ENCODE measurements around the gene GRID1.
"Not testable (repeated sequence)": the region's sequence is repeated elsewhere in the genome, so short reads cannot be mapped to it uniquely, and the experiment has no call there.

GRID1 gene

GRCh38 chr10:86247073-86247472 lies 119.5 kb downstream of the GRID1 start:
- no peak for DNase-seq

- no peak for DNase-seq
Observed at GRCh38 chr10:86246279-86246940, 120.2 kb downstream of the GRID1 start.

DNA sequence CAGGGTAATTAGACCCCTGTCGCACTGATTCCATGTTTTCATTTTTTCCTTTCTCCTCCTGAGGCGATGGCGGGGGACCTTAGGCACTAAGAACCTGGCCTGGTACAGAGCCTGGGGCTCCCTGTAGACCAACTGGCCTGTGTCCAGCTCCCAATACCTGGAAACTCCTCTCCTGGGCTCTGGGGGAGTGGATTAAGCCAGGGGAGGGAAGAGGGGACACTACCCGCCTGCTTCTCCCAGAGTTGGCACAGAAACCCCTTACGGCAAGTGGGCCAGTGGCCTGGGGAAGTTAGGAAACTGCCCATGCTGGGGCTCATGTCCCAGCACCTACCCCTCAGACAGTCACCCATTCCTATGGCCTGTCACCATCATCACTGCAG lies 121.6 kb downstream of the GRID1 start:
- no peak for DNase-seq

DNA sequence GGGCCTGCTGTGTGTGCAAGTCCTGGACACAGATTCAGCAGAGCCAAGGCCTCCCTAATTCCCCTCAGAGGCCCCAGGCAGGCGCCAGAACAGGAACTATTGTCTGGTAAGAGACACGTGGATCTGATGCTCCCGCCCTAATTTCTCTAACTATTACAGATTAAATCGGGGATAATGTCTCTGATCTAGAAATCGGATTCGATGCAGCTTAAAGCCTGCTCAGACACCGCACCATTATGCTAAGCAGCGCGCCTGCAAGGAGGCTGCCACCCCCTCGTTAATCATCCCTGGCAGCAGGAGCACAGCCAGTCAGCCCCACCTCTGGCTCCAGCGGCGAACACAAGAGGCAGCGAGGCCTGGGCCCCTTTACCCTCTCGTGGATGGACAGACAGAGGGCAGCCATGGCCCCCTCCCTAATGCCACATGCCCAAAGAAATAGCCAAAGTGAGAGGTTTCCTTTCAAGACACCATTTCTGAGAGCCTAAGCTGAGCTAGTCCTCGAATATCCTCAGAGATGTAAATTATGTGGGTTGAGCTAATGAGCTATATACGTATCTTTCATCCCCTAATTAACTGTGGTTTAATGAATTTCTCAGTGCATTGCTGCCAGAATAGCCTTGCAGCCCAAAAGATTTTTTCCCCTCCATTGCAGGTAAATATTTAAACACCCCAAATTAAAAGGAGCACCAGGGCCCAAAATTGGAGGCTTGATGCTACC lies 122.1 kb downstream of the GRID1 start:
- no peak for DNase-seq

DNA sequence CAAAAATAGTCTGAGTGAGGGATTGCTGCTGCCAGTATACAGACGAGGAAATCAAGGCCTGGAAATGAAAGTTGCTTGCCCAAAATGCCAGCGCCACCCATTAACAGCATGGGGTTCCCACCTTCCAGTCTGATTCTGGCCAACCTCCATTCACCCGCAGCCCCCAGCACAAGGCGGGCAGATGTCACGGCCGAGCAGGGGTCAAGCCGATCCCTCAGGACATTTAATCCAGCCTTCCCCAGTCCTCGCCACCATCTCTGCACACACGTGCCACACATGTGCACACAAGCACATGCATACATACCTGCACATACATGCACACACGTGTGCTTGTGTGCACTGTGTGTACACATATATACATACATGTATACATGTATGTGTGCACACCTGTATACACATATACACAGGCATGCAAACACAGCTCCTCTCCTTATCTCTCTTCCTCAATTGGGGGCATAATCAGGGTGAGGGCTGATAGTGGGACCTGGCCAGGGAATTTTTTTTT lies 122.9 kb downstream of the GRID1 start:
- DNase-seq: no peak

DNA sequence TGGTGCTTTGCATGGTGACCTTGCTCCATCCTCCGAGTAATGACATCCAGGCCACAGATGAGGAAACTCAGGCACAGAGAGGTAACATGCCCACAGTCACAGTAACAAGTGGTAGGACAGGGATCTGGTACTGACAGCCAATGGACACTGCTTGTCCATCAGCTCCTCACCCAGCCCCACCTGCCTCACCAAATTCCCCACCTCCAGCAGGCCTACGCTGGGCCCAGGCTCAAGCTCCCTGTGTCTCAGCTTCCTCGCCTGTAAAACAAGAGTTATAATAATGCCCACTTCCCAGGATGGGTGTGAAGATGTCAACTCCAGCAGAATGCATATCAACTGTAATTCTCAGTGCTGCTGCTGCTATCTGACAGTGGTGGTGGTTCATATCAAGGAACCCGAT lies 123.8 kb downstream of the GRID1 start:
- DNase-seq: no peak

- not testable (repeated sequence) for DNase-seq
Observed at GRCh38 chr10:86238089-86238488, 128.5 kb downstream of the GRID1 start.

GRCh38 chr10:86234541-86235270 lies 131.9 kb downstream of the GRID1 start:
- no peak for DNase-seq

DNA sequence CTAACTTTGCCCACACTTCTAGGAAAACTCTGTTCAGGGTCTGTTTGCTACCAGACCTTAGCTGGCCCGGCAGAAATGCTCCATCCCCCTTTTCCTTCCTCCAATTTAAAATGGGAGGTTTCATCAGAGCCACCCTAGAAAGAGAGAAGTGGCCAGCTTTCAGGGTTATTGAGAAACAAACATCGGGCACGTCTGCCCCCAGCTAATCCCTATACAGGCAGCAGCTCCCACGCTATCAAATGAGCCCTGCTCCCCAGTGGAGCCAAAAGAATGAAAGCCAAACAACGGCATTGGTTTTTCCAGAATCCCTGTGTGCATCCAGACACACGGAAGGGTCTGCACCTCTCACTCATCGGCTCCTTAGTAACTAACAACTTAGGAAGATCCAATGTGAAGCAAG lies 132.5 kb downstream of the GRID1 start:
- no peak for DNase-seq

- DNase-seq: no peak
Observed at GRCh38 chr10:86233131-86233530, 133.5 kb downstream of the GRID1 start.

DNA sequence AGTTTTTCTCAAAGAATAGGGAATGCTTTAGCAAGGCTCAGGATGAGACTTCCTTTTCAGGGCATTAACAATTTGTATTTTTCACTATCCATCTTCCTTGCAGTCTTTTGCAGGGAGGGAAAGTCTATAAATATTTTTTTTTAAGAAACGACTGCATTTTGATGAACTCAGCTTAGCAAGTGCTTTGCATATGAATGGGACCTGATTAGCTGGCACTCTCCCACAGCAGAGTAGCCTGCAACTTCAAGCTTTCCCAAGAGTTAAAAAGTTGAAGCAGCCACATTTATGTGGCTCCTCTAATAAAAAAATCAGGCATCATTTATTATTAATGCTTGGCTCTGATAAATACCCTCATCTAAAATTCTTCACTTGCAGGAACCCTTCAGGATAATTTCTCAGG lies 134.0 kb downstream of the GRID1 start:
- DNase-seq: no peak

GRCh38 chr10:86231796-86232560 lies 134.6 kb downstream of the GRID1 start:
- no peak for DNase-seq

- DNase-seq: no peak
Observed at GRCh38 chr10:86230557-86231180, 135.9 kb downstream of the GRID1 start.

GRCh38 chr10:86229811-86230556 lies 136.6 kb downstream of the GRID1 start:
- DNase-seq: no peak

DNA sequence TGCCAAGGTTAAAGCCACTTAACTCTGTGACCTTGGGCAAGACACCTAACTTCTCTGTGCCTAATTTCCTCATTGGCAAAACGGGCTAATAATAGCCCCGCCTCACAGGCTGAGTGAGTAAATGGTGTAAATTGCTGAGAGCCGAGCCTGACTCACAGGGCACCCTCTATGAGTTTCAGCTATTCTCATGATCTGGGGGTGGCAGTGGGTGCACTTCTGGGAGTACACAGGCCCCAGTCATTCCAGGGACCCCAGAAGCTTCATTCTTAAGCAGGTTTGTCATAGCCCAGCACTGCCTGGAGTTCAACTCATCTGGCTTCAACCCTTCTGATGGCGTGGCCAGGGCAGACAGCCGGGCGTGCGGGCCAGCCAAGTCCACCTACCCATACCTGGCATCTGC lies 137.2 kb downstream of the GRID1 start:
- no peak for DNase-seq

DNA sequence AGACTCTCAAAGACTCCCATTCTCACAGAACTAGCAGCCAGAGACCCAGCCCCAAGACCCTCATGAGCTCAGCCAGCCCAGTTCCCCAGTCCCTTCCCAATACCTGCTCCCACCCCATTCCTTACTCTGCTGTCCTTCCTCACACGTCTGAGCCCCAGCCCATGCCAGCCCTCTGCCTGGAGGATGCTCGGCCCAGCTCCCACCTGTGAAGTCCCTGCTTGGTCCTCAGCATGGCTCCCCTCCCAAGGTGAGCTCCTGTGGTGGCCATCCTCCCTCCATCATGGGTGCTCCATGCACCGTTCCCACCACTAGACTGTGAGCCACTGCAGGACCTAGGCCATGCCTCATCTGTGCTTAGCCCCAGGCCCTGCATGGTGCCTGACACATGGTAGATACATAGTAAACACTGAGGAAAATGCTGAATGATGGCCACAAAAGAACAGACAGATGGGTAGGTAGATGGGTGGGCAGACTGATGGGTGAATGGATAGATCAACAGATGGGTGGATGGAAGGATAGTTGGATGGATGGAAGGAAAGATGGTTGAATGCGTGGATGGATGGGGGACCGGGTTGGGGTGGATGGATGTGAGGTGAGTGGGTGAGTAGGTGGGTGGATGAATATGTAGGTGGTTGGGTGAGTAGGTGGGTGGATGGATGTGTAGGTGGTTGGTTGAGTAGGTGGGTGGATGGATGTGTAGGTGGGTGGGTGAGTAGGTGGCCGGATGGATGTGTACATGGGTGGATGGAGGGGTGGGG lies 138.9 kb downstream of the GRID1 start:
- no peak for DNase-seq

DNA sequence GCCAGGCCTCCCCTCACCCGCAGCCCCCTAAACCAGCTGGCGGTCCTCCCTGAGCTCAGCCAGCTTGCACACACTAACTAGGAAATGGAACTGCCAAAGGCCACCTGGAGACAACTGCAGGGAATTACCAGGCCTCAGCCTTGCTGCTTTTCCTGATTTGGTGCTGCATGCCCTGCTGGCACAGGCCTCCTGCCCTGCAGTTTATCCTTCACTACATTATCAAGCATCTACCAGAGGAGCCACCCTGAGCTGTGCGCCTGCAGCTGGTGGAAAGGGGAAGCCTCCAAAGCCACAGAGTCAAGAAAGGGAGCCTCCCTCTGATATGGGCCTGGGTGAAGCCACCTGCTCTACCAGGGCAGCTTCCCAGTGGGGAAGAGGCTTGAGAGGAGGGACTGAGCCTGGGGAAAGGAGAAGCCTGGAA lies 139.8 kb downstream of the GRID1 start:
- DNase-seq: no peak

GRCh38 chr10:86226016-86226415 lies 140.6 kb downstream of the GRID1 start:
- DNase-seq: no peak

DNA sequence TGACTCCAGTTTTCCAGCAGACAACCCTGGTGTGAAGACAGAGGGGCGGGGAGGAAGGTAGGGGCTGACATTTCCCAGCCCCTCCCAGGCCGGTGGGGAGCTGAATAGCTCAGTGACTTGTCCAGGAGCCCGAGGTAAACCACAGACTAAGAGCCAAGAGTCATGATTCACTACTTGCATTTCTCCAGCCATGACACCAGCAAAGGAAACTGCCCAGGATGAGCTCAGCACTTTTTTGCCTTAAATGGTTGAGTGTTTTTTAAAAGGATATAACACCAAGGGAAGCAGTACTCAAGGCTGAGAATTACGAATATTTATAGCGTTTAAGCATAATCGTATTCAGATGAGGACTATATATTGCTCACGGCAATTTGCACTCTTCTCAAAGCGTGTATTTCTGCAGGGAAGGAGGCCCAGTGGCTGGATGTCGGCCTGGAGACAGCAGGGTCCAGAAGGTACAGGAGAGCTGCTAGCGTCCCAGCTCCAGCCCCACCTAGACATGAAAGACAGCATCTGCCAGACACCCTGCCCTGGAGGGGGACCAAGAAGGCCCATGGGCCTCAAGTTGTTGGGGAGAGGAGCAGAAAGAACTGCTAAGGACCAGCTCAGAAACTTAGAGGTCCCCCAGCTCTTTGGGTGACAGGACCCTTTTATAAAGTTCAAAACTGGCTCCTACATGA lies 141.4 kb downstream of the GRID1 start:
- no peak for DNase-seq

- DNase-seq: no peak
Observed at GRCh38 chr10:86224354-86225102, 142.1 kb downstream of the GRID1 start.
